Prostate gland (tissue), 2 donors: Measurements from ENCODE around the gene FBXL7. TPM values are rescaled to one million over a fixed set of nuclear protein-coding genes. Genes with fewer than 3 reads are reported as not detected.

Experiments
- DNase-seq: peaks from one replicate; pipeline ENCODE4 v3.0.0-alpha.2; 2019; ENCODE audit warnings: low spot score
- H3K27ac ChIP-seq, 2 donors: fragments of 200-600 bp; sonication (generic); 2 replicates each; pipeline ENCODE4 v1.5.1; 2017 to 2019
- H3K27me3 ChIP-seq: fragments of 200-600 bp; sonication (generic); replicated peaks from 2 replicates; pipeline ENCODE4 v1.5.1; 2019; ENCODE audit not compliant: insufficient read depth
- H3K36me3 ChIP-seq, 2 donors: fragments of 200-600 bp; sonication (generic); 1 replicate in 1 of 2; 2 replicates in 1 of 2; pipeline versions ENCODE4 v1.5.1 to v1.8.1; 2017 to 2019
- H3K4me1 ChIP-seq: fragments of 200-600 bp; sonication (generic); replicated peaks from 2 replicates; pipeline ENCODE4 v1.5.1; 2019
- H3K4me3 ChIP-seq, 2 donors: fragments of 200-600 bp; sonication (generic); 2 replicates each; pipeline ENCODE4 v1.5.1; 2017 to 2019
- H3K9me3 ChIP-seq: fragments of 200-600 bp; sonication (generic); 2 replicates; pipeline ENCODE4 v1.5.1; 2017
- POLR2A ChIP-seq: fragments of 450-650 bp; IDR thresholded peaks from one replicate; pipeline ENCODE4 v1.6.1; 2016; ENCODE audit warnings: antibody characterized with exemption, mild to moderate bottlenecking
- POLR2AphosphoS5 ChIP-seq: sonication (generic); formaldehyde crosslinking; IDR thresholded peaks from one replicate; pipeline ENCODE4 v1.6.1; 2017; ENCODE audit warnings: antibody characterized with exemption
- WGBS: methylation state at CpG from one replicate; pipeline ENCODE4 v1.1.5; 2018; 5-methylcytosine and 5-hydroxymethylcytosine counted together
- intact Hi-C: fragments of 100-400 bp; cut with DNase I; formaldehyde crosslinking; loops from one replicate; pipeline ENCODE4 v1.14.2; 2022
- total RNA-seq, 2 donors: library from RNA; depleted of rRNA; stranded (reverse); fragments of >200 nt; gene quantifications; one replicate each; pipeline ENCODE4 v1.1.0, GENCODE V29; 2016
- TF ChIP-seq, protein P1 (sequence below), 4 experiments: fragments of 200-600 bp in 2 of 4; fragments of 450-650 bp in 2 of 4; sonication (generic) in 2 of 4; IDR thresholded peaks; 1 replicate in 3 of 4; 2 replicates in 1 of 4; pipeline ENCODE4 v1.5.1; 2016 to 2019; ENCODE audit warnings: antibody characterized with exemption in 4 of 4, mild to moderate bottlenecking in 2 of 4, moderate library complexity in 2 of 4

Gene FBXL7
- total RNA-seq, 2 donors from 2014 or later, result 21.2 to 24.2 TPM

DNA sequence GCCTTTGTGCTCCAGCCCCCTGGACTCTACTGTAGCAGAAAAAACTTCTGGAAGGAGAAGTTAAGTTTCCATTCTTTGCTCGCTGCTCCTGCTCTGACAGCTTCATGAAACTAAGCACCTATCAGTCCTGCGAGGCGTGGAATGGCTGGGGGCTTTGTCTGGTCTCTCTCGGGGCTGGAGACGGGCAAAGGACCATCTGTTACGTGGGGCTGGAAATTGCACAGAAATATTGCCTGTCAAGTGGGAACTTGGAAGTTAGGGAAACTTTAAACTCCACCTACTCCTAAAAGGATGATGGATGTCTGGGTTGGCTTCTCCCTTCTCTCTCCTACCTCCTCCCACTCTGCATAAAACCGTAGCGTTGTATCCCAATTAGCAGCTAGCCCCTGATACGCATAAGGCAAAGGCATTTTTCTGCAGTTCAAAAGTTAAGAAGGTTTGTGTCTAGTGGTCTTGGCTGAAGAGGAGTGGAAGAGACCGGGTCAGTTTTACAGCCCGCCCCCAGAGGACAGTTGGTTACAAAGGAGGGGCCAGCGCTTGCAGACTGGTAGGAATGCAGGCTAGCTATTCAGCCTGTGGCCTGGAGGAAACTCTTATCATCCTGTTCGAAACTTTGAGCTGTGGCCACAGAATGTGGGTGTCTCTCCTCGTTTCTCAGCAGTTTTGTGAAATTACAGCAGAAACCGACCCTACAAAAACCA is 1.3 kb downstream of the FBXL7 start:
- Histone ChIP-seq H3K4me1 (no peaks in the 10 kb centered on the region), H3K9me3 (no peaks in the 10 kb centered on the region), H3K36me3 (no peaks in the 10 kb centered on the region), H3K4me3 (peak overlapping the region; percentile 60 to 74), H3K27ac (peak overlapping the region; percentile 60 to 78), H3K27me3 (no peaks in the 10 kb centered on the region)
- TF ChIP-seq, protein P1, sequence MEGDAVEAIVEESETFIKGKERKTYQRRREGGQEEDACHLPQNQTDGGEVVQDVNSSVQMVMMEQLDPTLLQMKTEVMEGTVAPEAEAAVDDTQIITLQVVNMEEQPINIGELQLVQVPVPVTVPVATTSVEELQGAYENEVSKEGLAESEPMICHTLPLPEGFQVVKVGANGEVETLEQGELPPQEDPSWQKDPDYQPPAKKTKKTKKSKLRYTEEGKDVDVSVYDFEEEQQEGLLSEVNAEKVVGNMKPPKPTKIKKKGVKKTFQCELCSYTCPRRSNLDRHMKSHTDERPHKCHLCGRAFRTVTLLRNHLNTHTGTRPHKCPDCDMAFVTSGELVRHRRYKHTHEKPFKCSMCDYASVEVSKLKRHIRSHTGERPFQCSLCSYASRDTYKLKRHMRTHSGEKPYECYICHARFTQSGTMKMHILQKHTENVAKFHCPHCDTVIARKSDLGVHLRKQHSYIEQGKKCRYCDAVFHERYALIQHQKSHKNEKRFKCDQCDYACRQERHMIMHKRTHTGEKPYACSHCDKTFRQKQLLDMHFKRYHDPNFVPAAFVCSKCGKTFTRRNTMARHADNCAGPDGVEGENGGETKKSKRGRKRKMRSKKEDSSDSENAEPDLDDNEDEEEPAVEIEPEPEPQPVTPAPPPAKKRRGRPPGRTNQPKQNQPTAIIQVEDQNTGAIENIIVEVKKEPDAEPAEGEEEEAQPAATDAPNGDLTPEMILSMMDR (IDR thresholded peaks at IDR 0.05), result peak in 2 of 4 experiments; percentile 16 to 20
- TF ChIP-seq POLR2A, result no peak
- TF ChIP-seq POLR2AphosphoS5, result peak; percentile 20
- DNase-seq, result peak; percentile 44
- intact Hi-C loops, result loop anchor here (5.0 to 10.0 kb wide), 5 partner anchors 74 to 386 kb away; no protein-coding TSS in a partner anchor
- 1% methylated on average over 15 of the region's 15 CpGs for WGBS

DNA sequence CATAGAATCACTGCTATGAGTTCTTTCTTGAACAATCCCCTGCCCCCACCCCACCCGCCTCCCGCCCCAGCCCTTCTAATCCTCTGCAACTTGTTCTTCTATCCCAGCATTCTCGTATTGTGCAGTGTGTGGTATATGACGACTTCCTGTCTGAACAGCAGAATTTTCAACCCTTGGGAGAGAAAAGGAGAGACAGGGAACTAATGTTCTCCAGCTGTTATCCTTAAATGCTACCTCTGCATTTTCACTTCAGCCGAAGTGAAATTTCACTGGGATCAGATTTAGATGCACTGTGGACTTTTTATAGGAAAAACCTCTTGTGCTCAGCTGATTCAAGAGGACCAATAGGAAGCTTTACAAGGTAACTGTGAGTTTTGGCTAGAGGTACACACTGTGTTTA is 2.2 kb downstream of the FBXL7 start:
- Histone ChIP-seq H3K36me3 (no peaks in the 10 kb centered on the region), H3K27ac (peak overlapping the region; percentile 0 to 45), H3K9me3 (no peaks in the 10 kb centered on the region), H3K4me3 (peak overlapping the region in 1 of 2 donors; percentile 60), H3K4me1 (no peaks in the 10 kb centered on the region), H3K27me3 (no peaks in the 10 kb centered on the region)
- intact Hi-C loops, result loop anchor here (5.0 to 10.0 kb wide), 5 partner anchors 75 to 387 kb away; no protein-coding TSS in a partner anchor
- DNase-seq, result no peak
- WGBS, result 9% methylated on average over 5 of the region's 5 CpGs
- TF ChIP-seq POLR2A (no peak), POLR2AphosphoS5 (no peak)
- TF ChIP-seq, protein P1 (IDR thresholded peaks at IDR 0.05), result no peak

DNA sequence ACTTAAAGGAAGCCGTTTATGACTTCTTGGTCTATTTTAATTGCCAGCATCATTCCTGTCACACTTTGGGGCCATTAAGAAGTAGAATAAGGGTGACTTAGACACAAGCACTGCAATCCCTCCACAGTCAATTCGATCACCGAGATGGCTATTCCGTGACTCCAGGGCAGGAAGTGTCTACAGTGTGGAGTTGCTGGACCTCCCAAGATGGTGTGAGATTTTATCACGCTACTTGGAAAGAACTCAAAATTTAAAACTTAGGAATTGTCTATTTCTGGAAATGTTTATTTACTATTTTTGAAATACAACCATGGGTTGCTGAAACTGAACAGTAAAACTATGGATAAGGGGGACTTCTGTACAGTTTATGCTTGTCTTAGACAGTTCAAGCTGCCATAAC is 6.2 kb downstream of the FBXL7 start:
- intact Hi-C loops, result loop anchor here (10.0 kb wide), 2 partner anchors 241 to 391 kb away; no protein-coding TSS in a partner anchor
- WGBS, result 83% methylated on average over 5 of the region's 5 CpGs
- H3K27ac ChIP-seq, result no peak overlapping the region

DNA sequence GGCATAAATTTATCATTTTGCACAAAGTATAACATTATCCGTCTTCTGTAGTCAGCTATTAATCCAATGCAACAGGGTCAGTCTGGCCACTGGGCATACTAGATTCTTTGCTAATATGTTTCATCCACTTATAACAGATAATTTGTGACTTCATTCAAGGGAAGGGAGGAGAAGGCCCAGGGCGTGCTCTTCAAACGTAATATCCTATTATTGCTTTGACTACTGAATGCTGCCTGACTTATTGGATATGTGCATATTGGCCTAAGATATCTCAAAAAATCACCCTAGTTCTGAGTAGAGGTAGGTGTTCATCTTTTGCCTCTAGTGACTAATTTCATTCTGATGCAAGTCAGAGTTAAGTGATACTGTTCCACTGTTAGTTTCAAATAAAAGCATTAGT is 6.9 kb downstream of the FBXL7 start:
- H3K4me1 ChIP-seq, result no peaks in the 10 kb centered on the region
- no peaks in the 10 kb centered on the region for H3K9me3 ChIP-seq
- H3K27ac ChIP-seq, result no peak overlapping the region
- H3K4me3 ChIP-seq, result no peak overlapping the region
- no peaks in the 10 kb centered on the region for H3K36me3 ChIP-seq
- no peak for DNase-seq
- intact Hi-C loops, result loop anchor here (10.0 kb wide), 2 partner anchors 242 to 392 kb away; no protein-coding TSS in a partner anchor
- TF ChIP-seq POLR2AphosphoS5, result no peak
- no peak for TF ChIP-seq POLR2A
- TF ChIP-seq, protein P1 (IDR thresholded peaks at IDR 0.05), result no peak
- 99% methylated on average over 3 of the region's 3 CpGs for WGBS
- H3K27me3 ChIP-seq, result no peaks in the 10 kb centered on the region

More for the DNA sequence above, 6.2 kb downstream of the FBXL7 start:
- H3K36me3 ChIP-seq, result no peaks in the 10 kb centered on the region
- TF ChIP-seq POLR2AphosphoS5, result no peak
- no peaks in the 10 kb centered on the region for H3K27me3 ChIP-seq
- H3K9me3 ChIP-seq, result no peaks in the 10 kb centered on the region
- no peak overlapping the region for H3K4me3 ChIP-seq
- DNase-seq, result no peak
- no peaks in the 10 kb centered on the region for H3K4me1 ChIP-seq

DNA sequence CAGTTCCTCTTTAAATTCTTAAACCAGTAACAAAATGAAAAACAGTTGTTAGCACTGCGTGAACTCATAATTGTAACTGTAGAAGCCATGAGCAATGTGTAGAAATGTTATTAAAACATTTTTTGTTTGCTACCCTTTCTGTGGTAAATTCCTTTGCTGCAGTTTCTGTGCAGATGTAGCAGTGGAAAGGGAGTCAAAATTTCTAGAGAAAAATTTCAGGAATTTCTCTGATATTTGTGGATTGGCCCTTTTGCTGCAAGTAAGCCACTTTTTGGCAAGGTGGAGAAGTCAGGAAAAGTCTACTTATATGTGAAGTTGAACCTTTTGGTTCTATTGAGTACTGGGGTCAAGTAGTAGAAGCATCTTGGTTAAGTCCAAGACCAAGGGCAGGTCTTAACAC is 10.1 kb downstream of the FBXL7 start:
- Histone ChIP-seq H3K36me3 (no peaks in the 10 kb centered on the region), H3K4me1 (no peaks in the 10 kb centered on the region), H3K27ac (no peak overlapping the region), H3K9me3 (no peaks in the 10 kb centered on the region), H3K27me3 (no peaks in the 10 kb centered on the region), H3K4me3 (no peak overlapping the region)
- TF ChIP-seq, protein P1 (IDR thresholded peaks at IDR 0.05), result no peak
- TF ChIP-seq POLR2AphosphoS5 (no peak), POLR2A (no peak)
- intact Hi-C loops, result no loop called here
- WGBS, result 78% methylated on average over 1 of the region's 1 CpG
- DNase-seq, result no peak
